Islet of Langerhans (tissue), 1 donor: Measurements from ENCODE around the gene CNR2.
"Not testable (repeated sequence)": the region's sequence is repeated elsewhere in the genome, so short reads cannot be mapped to it uniquely, and the experiment has no call there.

Experiments
- FAIRE-seq: peaks from one replicate; lab custom pipeline; 2011; peaks lifted over from hg19 to GRCh38; lab: Jason Lieb, UNC

Gene CNR2

GRCh38 chr1:23916209-23917131 is 3.3 kb upstream of the CNR2 start:
- no peak for FAIRE-seq

GRCh38 chr1:23915466-23915865 is 2.3 kb upstream of the CNR2 start:
- FAIRE-seq: no peak

- FAIRE-seq: no peak
These were observed 1.8 kb upstream of the CNR2 start for GRCh38 chr1:23914921-23915320.

GRCh38 chr1:23911921-23912320 is 1.2 kb downstream of the CNR2 start:
- no peak for FAIRE-seq

- no peak for FAIRE-seq
These were observed 2.5 kb downstream of the CNR2 start for GRCh38 chr1:23910553-23911246.

- FAIRE-seq: no peak
These were observed 3.0 kb downstream of the CNR2 start for GRCh38 chr1:23910144-23910543.

GRCh38 chr1:23909412-23909811 is 3.8 kb downstream of the CNR2 start:
- no peak for FAIRE-seq

GRCh38 chr1:23908453-23909341 is 4.5 kb downstream of the CNR2 start:
- FAIRE-seq: no peak

- FAIRE-seq: no peak
These were observed 6.4 kb downstream of the CNR2 start for GRCh38 chr1:23906731-23907130.

GRCh38 chr1:23905461-23906025 is 7.6 kb downstream of the CNR2 start:
- FAIRE-seq: no peak

- no peak for FAIRE-seq
These were observed 8.3 kb downstream of the CNR2 start for GRCh38 chr1:23904748-23905357.

- no peak for FAIRE-seq
These were observed 9.4 kb downstream of the CNR2 start for GRCh38 chr1:23903754-23904153.

- no peak for FAIRE-seq
These were observed 10.6 kb downstream of the CNR2 start for GRCh38 chr1:23902321-23903278.

GRCh38 chr1:23900017-23900416 is 13.1 kb downstream of the CNR2 start:
- not testable (repeated sequence) for FAIRE-seq

GRCh38 chr1:23899070-23899469 is 14.1 kb downstream of the CNR2 start:
- FAIRE-seq: no peak

- no peak for FAIRE-seq
These were observed 16.1 kb downstream of the CNR2 start for GRCh38 chr1:23897083-23897482.

- FAIRE-seq: no peak
These were observed 16.7 kb downstream of the CNR2 start for GRCh38 chr1:23896491-23896890.

- FAIRE-seq: no peak
These were observed 17.2 kb downstream of the CNR2 start for GRCh38 chr1:23895993-23896392.

- no peak for FAIRE-seq
These were observed 18.1 kb downstream of the CNR2 start for GRCh38 chr1:23895082-23895481.

- FAIRE-seq: no peak
These were observed 24.1 kb downstream of the CNR2 start for GRCh38 chr1:23889074-23889473.

GRCh38 chr1:23885222-23885621 is 27.9 kb downstream of the CNR2 start:
- FAIRE-seq: no peak
